ENCODE results near the gene ZNF783.
"Not testable (repeated sequence)": the region's sequence is repeated elsewhere in the genome, so short reads cannot be mapped to it uniquely, and the experiment has no call there.

ZNF783 gene

DNA sequence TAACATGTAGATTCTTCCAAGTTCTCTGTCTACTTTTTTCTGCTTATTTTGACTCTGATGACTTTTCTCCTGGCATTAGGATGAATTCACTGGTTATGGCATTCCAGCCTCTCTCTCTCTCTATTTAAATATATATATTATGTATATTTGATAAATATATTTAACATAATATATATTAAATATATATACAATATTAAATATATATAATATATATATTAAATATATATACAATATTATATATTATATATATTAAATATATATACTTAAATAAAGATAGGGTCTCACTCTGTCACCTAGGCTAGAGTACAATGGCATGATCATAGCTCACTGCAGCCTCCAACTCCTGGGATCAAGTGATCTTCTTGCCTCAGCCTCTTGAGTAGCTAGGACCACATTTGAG lies 60.7 kb downstream of the ZNF783 start:
- H3K4me3 ChIP-seq (replicated peaks; ENCODE audit: low read depth, low read length): no peak overlapping the region
- TF ChIP-seq, protein P1, sequence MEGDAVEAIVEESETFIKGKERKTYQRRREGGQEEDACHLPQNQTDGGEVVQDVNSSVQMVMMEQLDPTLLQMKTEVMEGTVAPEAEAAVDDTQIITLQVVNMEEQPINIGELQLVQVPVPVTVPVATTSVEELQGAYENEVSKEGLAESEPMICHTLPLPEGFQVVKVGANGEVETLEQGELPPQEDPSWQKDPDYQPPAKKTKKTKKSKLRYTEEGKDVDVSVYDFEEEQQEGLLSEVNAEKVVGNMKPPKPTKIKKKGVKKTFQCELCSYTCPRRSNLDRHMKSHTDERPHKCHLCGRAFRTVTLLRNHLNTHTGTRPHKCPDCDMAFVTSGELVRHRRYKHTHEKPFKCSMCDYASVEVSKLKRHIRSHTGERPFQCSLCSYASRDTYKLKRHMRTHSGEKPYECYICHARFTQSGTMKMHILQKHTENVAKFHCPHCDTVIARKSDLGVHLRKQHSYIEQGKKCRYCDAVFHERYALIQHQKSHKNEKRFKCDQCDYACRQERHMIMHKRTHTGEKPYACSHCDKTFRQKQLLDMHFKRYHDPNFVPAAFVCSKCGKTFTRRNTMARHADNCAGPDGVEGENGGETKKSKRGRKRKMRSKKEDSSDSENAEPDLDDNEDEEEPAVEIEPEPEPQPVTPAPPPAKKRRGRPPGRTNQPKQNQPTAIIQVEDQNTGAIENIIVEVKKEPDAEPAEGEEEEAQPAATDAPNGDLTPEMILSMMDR (IDR thresholded peaks at IDR 0.05; ENCODE audit: low read depth, low read length, missing control alignments): no peak
- DNase-seq (ENCODE audit: extremely low read depth, low read depth): no peak

- TF ChIP-seq, protein P1 (IDR thresholded peaks at IDR 0.05; ENCODE audit: low read depth, low read length, missing control alignments): no peak
- no peak overlapping the region for H3K4me3 ChIP-seq (replicated peaks; ENCODE audit: low read depth, low read length)
- no peak for DNase-seq (ENCODE audit: extremely low read depth, low read depth)
Measured at GRCh38 chr7:149325248-149325647, 63.3 kb downstream of the ZNF783 start.

GRCh38 chr7:149329265-149329664 lies 67.3 kb downstream of the ZNF783 start:
- no peak overlapping the region for H3K4me3 ChIP-seq (replicated peaks; ENCODE audit: low read depth, low read length)
- TF ChIP-seq, protein P1 (IDR thresholded peaks at IDR 0.05; ENCODE audit: low read depth, low read length, missing control alignments): no peak
- DNase-seq (ENCODE audit: extremely low read depth, low read depth): no peak

GRCh38 chr7:149329766-149330334 lies 67.9 kb downstream of the ZNF783 start:
- no peak for DNase-seq (ENCODE audit: extremely low read depth, low read depth)
- no peak overlapping the region for H3K4me3 ChIP-seq (replicated peaks; ENCODE audit: low read depth, low read length)
- TF ChIP-seq, protein P1 (IDR thresholded peaks at IDR 0.05; ENCODE audit: low read depth, low read length, missing control alignments): no peak

- TF ChIP-seq, protein P1 (IDR thresholded peaks at IDR 0.05; ENCODE audit: low read depth, low read length, missing control alignments): no peak
- DNase-seq (ENCODE audit: extremely low read depth, low read depth): no peak
- H3K4me3 ChIP-seq (replicated peaks; ENCODE audit: low read depth, low read length): no peak overlapping the region
Measured at GRCh38 chr7:149330914-149331567, 69.0 kb downstream of the ZNF783 start.

DNA sequence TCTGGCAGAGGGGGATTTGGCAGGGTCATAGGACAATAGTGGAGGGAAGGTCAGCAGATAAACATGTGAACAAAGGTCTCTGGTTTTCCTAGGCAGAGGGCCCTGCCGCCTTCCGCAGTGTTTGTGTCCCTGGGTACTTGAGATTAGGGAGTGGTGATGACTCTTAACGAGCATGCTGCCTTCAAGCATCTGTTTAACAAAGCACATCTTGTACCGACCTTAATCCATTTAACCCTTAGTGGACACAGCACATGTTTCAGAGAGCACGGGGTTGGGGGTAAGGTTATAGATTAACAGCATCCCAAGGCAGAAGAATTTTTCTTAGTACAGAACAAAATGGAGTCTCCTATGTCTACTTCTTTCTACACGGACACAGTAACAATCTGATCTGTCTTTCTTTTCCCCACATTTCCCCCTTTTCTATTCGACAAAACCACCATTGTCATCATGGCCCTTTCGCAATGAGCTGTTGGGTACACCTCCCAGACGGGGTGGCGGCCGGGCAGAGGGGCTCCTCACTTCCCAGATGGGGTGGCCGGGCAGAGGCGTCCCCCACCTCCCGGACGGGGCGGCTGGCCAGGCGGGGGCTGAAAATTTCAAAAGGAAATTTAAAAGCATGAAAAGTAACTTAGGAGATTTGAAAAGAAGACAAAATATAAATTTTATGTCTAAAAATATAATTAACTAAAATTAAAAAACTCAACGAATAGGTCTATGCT lies 70.8 kb downstream of the ZNF783 start:
- not testable (repeated sequence) for DNase-seq (ENCODE audit: extremely low read depth, low read depth); H3K4me3 ChIP-seq (replicated peaks; ENCODE audit: low read depth, low read length)

- DNase-seq (ENCODE audit: extremely low read depth, low read depth): no peak
- no peak overlapping the region for H3K4me3 ChIP-seq (replicated peaks; ENCODE audit: low read depth, low read length)
- TF ChIP-seq, protein P1 (IDR thresholded peaks at IDR 0.05; ENCODE audit: low read depth, low read length, missing control alignments): no peak
Measured at GRCh38 chr7:149333321-149333717, 71.3 kb downstream of the ZNF783 start.
